ENCODE measurements around the gene ANKS6. TPM values are rescaled to one million over a fixed set of nuclear protein-coding genes. Genes with fewer than 3 reads are reported as not detected.
A peak's percentile ranks its signal among the peaks of the same experiment; 100 is the strongest.

ANKS6 gene
- total RNA-seq, 4 donors from 2014 or later: 18.3 to 35.9 (median 29.3) TPM

DNA sequence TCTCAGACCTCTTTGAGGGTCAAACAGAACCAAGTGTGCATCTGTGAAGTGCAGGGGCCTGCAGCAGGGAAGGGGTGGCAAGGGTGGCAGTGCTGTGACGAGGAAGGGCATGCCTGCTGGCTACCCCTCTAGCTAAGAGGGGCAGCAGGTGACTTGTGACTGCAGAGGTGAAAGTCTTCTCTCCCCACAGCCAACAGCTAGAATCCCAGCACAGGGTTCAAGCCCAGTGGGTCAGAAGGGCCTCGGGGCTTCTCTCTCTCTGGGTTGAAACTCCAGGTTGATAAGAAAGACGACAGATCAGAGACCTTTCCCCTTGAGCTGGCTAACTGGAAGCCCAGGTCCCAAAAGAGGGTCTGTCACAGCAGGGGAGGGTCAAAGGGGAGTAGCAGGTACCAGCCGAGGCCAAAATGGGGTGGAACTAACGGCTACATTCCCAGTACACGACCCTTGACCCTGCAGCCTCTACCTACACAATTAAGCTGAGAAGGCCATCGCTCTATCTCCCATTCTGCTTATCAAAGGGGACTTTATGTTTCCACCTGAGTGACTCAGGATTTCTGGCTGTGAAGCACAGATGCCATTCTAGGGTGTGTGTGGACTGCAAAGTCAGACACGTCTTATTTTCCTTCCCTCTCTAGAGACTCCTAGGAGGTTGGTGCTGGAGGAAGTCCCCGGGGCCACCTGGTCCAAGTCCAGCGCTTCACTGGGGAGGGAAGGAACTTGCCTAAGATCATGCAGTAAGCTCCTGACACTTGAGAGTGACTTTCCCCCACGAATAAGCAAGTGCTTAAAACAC is 14.6 kb downstream of the ANKS6 start:
- Histone ChIP-seq H3K27ac (peak overlapping the region in 3 of 4 donors; percentile 35 to 61 (median 60)), H3K4me1 (peaks cover 0 to 13% (median 5%) of the 10 kb centered on the region in 4 donors), H3K27me3 (no peaks in the 10 kb centered on the region), H3K4me3 (no peak overlapping the region), H3K36me3 (peaks cover 0 to 4% (median 0%) of the 10 kb centered on the region in 4 donors), H3K9me3 (no peaks in the 10 kb centered on the region)
- DNase-seq: peak; percentile 77
- in situ Hi-C loops (cut with MboI; ENCODE audit: low pct_ligation_motif_present in 1 of 4, low pct_unique_long_range_greater_than_20kb in 1 of 4, low sequenced_read_pairs in 3 of 4): loop anchor here in 1 of 4 donors (25.0 kb wide), 1 partner anchor 469 kb away; no protein-coding TSS in a partner anchor
- 63% methylated on average over 11 of the region's 11 CpGs; no CpG with 5 or more reads in 1 of the 2 donors for WGBS, 2 donors (ENCODE audit: low coverage in 1 of 2)
- TF ChIP-seq POLR2A (IDR thresholded peaks at IDR 0.05): no peak
- peak in 2 of 3 donors; percentile 48 to 51 for TF ChIP-seq POLR2AphosphoS5 (IDR thresholded peaks at IDR 0.05)
- peak; percentile 48 for TF ChIP-seq EP300 (IDR thresholded peaks at IDR 0.05; ENCODE audit: low read depth)
- no peak for TF ChIP-seq CTCF (IDR thresholded peaks at IDR 0.05)
- intact Hi-C loops (cut with DNase I; ENCODE audit: low total_unique reads): no loop called here

DNA sequence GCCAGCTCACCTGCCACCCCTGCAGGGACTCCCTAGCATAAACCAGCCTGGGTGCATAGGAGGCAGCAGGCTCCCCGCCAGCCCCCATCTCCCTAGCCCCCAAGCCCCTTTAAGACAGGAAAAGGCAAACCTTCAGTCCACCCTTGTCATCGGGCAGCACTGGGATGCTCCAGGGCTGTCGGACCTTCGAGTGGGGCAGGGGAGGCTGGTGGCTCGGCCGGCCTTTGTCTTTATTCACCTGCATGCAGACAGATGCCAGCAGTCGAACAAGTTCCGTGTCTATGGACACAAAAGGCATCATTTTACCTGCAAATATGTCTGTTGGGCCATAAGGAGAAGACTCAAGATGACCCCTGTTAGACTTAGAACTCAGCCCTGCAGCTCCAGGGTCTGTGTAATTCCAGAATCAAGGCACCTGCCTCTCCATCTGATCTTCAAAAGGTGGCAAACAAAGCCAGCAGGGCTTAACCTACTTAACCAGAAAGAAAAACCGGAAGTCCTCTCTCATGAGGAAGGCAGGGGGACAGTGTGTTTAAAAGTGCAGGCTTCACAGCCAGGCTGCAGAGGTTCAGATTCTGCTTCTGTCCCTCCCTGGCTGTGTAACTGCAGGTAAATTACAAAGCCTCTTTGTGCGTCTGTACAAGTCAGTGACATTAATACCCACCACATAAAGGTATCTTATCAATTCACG is 16.2 kb downstream of the ANKS6 start:
- H3K4me1 ChIP-seq: peaks cover 0 to 11% (median 5%) of the 10 kb centered on the region in 4 donors
- no peak for DNase-seq
- H3K9me3 ChIP-seq: no peaks in the 10 kb centered on the region
- whole genome bisulfite sequencing, 2 donors (ENCODE audit: low coverage in 1 of 2): 61 to 95% methylated on average over 2 to 11 of the region's 11 CpGs
- no peak overlapping the region for H3K27ac ChIP-seq
- TF ChIP-seq POLR2AphosphoS5 (IDR thresholded peaks at IDR 0.05) (no peak), POLR2A (IDR thresholded peaks at IDR 0.05) (no peak), EP300 (IDR thresholded peaks at IDR 0.05; ENCODE audit: low read depth) (no peak), CTCF (IDR thresholded peaks at IDR 0.05) (no peak)
- in situ Hi-C loops (cut with MboI; ENCODE audit: low pct_ligation_motif_present in 1 of 4, low pct_unique_long_range_greater_than_20kb in 1 of 4, low sequenced_read_pairs in 3 of 4) (loop anchor here in 1 of 4 donors (25.0 kb wide), 1 partner anchor 468 kb away; no protein-coding TSS in a partner anchor), intact Hi-C loops (cut with DNase I; ENCODE audit: low total_unique reads) (no loop called here)
- peaks cover 0 to 4% (median 0%) of the 10 kb centered on the region in 4 donors for H3K36me3 ChIP-seq
- H3K27me3 ChIP-seq: no peaks in the 10 kb centered on the region
- no peak overlapping the region for H3K4me3 ChIP-seq

DNA sequence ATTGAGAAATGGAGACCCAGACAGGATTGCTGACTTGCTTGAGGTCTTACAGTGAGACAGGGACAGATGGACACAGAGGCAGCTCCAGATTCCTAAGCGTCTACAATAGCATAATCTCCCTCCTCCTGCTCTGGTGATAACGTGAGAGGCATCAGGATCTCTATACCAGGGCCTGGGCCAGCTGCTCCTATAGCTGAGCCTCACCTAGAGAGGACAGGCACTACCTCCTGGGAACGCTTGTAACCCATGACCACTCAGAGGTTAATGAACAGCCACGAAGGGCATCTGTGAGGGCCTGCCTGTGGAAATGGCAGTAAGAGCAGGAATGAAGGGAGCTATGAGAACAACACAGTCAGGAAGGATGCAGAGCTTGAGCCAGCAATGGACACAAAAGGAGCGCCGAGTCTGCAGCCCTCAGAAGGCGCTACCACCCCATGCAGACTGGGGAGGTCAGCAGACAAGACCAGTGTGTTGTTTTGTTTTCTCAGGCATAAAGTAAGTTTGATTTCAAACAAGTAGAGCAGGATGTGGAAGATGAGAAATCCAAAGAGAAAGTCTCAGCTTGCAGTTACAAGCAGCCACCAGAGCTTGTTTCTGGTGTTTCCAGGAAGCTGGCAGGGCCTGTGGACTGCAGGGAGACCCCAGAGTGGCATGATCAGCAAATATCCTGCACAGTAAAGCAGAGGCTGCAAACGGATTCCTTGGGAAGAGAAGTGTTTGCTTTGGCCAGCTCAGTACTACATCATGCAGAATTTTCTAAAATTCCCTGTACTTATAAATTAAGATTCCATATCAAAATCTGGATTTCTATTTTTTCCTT is 17.4 kb downstream of the ANKS6 start:
- H3K9me3 ChIP-seq: no peaks in the 10 kb centered on the region
- H3K4me1 ChIP-seq: peaks cover 0 to 11% (median 5%) of the 10 kb centered on the region in 4 donors
- intact Hi-C loops (cut with DNase I; ENCODE audit: low total_unique reads): loop anchor here (10.0 kb wide), 1 partner anchor 464 kb away; no protein-coding TSS in a partner anchor
- peak overlapping the region in 1 of 4 donors; percentile 31 for H3K27ac ChIP-seq
- DNase-seq: no peak
- no peak for TF ChIP-seq POLR2A (IDR thresholded peaks at IDR 0.05)
- no peak for TF ChIP-seq EP300 (IDR thresholded peaks at IDR 0.05; ENCODE audit: low read depth)
- no peak for TF ChIP-seq CTCF (IDR thresholded peaks at IDR 0.05)
- no peak for TF ChIP-seq POLR2AphosphoS5 (IDR thresholded peaks at IDR 0.05)
- peaks cover 0 to 4% (median 0%) of the 10 kb centered on the region in 4 donors for H3K36me3 ChIP-seq
- H3K4me3 ChIP-seq: no peak overlapping the region
- WGBS, 2 donors (ENCODE audit: low coverage in 1 of 2): 43 to 77% methylated on average over 1 to 8 of the region's 8 CpGs
- no peaks in the 10 kb centered on the region for H3K27me3 ChIP-seq
- in situ Hi-C loops (cut with MboI; ENCODE audit: low pct_ligation_motif_present in 1 of 4, low pct_unique_long_range_greater_than_20kb in 1 of 4, low sequenced_read_pairs in 3 of 4): loop anchor here (10.0 to 25.0 kb wide), 3 partner anchors 454 to 467 kb away; no protein-coding TSS in a partner anchor

Data from transverse colon (tissue), 4 donors.